ENCODE data around the gene CCHCR1.

- TF ChIP-seq POLR2A (IDR thresholded peaks at IDR 0.05; ENCODE audit: low read depth, low read length) (no peak), POLR2AphosphoS5 (IDR thresholded peaks at IDR 0.05; ENCODE audit: low read depth, low read length) (no peak)
Observed at GRCh38 chr6:31142361-31142761, 15.2 kb downstream of the CCHCR1 start.
